ENCODE measurements around the gene NPIPB8.
"Not testable (repeated sequence)": the region's sequence is repeated elsewhere in the genome, so short reads cannot be mapped to it uniquely, and the experiment has no call there.

GRCh38 chr16:28620316-28620715 lies 17.5 kb upstream of the NPIPB8 start:
- TF ChIP-seq CTCF (IDR thresholded peaks at IDR 0.05; ENCODE audit: low read length); EZH2 (optimal IDR thresholded peaks at IDR 0.05; ENCODE audit: low read depth, low read length); EZH2phosphoT487 (IDR thresholded peaks at IDR 0.05; ENCODE audit: low read length): not testable (repeated sequence)

Data from MM.1S (cell line).